ENCODE measurements around the gene SLIT2.

SLIT2 gene

GRCh38 chr4:20251796-20252655 lies at the start of gene SLIT2:
Gene SLIT2 (plus strand): TSS chr4:20251905. CDS start chr4:20253816, 1,911 bp downstream.
- no peak for FAIRE-seq

GRCh38 chr4:20203508-20203907 lies 48.2 kb upstream of the SLIT2 start:
- FAIRE-seq: peak; percentile 54

- FAIRE-seq: no peak
Measured at GRCh38 chr4:20217521-20217920, 34.2 kb upstream of the SLIT2 start.

GRCh38 chr4:20217951-20218350 lies 33.8 kb upstream of the SLIT2 start:
- FAIRE-seq: no peak

GRCh38 chr4:20219521-20219920 lies 32.2 kb upstream of the SLIT2 start:
- no peak for FAIRE-seq

- no peak for FAIRE-seq
Measured at GRCh38 chr4:20237894-20238537, 13.7 kb upstream of the SLIT2 start.

- peak; percentile 88 for FAIRE-seq
Measured at GRCh38 chr4:20248155-20248558, 3.5 kb upstream of the SLIT2 start.

- peak; percentile 39 for FAIRE-seq
Measured at GRCh38 chr4:20249333-20249732, 2.4 kb upstream of the SLIT2 start.

- FAIRE-seq: no peak
Measured at GRCh38 chr4:20251031-20251795, 492 bp upstream of the SLIT2 start.

- FAIRE-seq: no peak
Measured at GRCh38 chr4:20252656-20253282, 1.1 kb downstream of the SLIT2 start.

GRCh38 chr4:20253283-20253734 lies 1.6 kb downstream of the SLIT2 start:
- no peak for FAIRE-seq

- no peak for FAIRE-seq
Measured at GRCh38 chr4:20253735-20254409, 2.2 kb downstream of the SLIT2 start.

- FAIRE-seq: no peak
Measured at GRCh38 chr4:20254511-20255250, 3.0 kb downstream of the SLIT2 start.

GRCh38 chr4:20255251-20255586 lies 3.5 kb downstream of the SLIT2 start:
- no peak for FAIRE-seq

GRCh38 chr4:20255823-20256222 lies 4.1 kb downstream of the SLIT2 start:
- no peak for FAIRE-seq

- no peak for FAIRE-seq
Measured at GRCh38 chr4:20256381-20256881, 4.7 kb downstream of the SLIT2 start.

GRCh38 chr4:20259707-20260106 lies 8.0 kb downstream of the SLIT2 start:
- FAIRE-seq: no peak

GRCh38 chr4:20260821-20261220 lies 9.1 kb downstream of the SLIT2 start:
- FAIRE-seq: no peak

GRCh38 chr4:20262221-20262620 lies 10.5 kb downstream of the SLIT2 start:
- no peak for FAIRE-seq

- no peak for FAIRE-seq
Measured at GRCh38 chr4:20264688-20265087, 13.0 kb downstream of the SLIT2 start.

- FAIRE-seq: no peak
Measured at GRCh38 chr4:20265726-20266125, 14.0 kb downstream of the SLIT2 start.

All from endometrium (tissue), 2 donors.